GM12878 (cell line): Measurements from ENCODE around the gene GRAMD1A. TPM values are rescaled to one million over a fixed set of nuclear protein-coding genes. Genes with fewer than 3 reads are reported as not detected.

Experiments
- ATAC-seq: fragments of 200-7000 bp; cut with Tn5 transposase; 3 replicates; pipeline ENCODE4 v1.9.1; 2020; ENCODE audit warnings: mild to moderate bottlenecking, moderate library complexity
- BruUV-seq: library from RNA; stranded (reverse); fragments of 400-500 nt; replicated peaks from 2 replicates; lab custom pipeline; 2021; lab: Mats Ljungman, UMichigan
- CTCF ChIA-PET: fragments of 300-600 bp; sonication (Branson Sonifier 250); formaldehyde crosslinking; extraction: SDS; loops from one replicate; lab custom pipeline; 2021; ENCODE audit warnings: inconsistent platforms; lab: Yijun Ruan, JAX
- POLR2A ChIA-PET: fragments of 350-600 bp; formaldehyde crosslinking; extraction: SDS; loops from one replicate; lab custom pipeline; 2021; ENCODE audit warnings: inconsistent platforms; lab: Charles Lee
- RAD21 ChIA-PET: fragments of 300-600 bp; sonication (Branson Sonifier 250); formaldehyde crosslinking; loops from one replicate; lab custom pipeline; 2023; ENCODE audit warnings: antibody characterized with exemption; ENCODE audit not compliant: unreplicated experiment; lab: Charles Lee
- SMC1A ChIA-PET: fragments of 300-600 bp; sonication (Branson Sonifier 250); formaldehyde crosslinking; loops from one replicate; lab custom pipeline; 2023; ENCODE audit not compliant: unreplicated experiment, uncharacterized antibody; lab: Charles Lee
- DNase-seq: peaks from one replicate; pipeline ENCODE4 v3.0.0-alpha.2; 2011; ENCODE audit warnings: low read depth, low spot score
- FAIRE-seq: peaks from 3 replicates; lab custom pipeline; 2011; peaks lifted over from hg19 to GRCh38; lab: Jason Lieb, UNC
- H2AFZ ChIP-seq: 2 replicates; pipeline ENCODE4 v1.6.0; 2011; ENCODE audit warnings: low read depth, low read length, control low read depth; ENCODE audit not compliant: control insufficient read depth
- H3K27ac ChIP-seq: 2 replicates; pipeline ENCODE4 v1.5.1; 2011; ENCODE audit warnings: control low read depth; ENCODE audit not compliant: control insufficient read depth, insufficient read depth
- H3K27me3 ChIP-seq, 2 experiments: replicated peaks in 1 of 2; 2 replicates each; pipeline versions ENCODE4 v1.6.0 to v1.6.1; 2011; ENCODE audit warnings: low read length in 1 of 2; ENCODE audit not compliant: control insufficient read depth in 2 of 2, insufficient read depth in 2 of 2
- H3K36me3 ChIP-seq, 2 experiments: 2 replicates each; pipeline ENCODE4 v1.5.1; 2011; ENCODE audit warnings: low read length in 1 of 2; ENCODE audit not compliant: control insufficient read depth in 2 of 2, insufficient read depth in 2 of 2
- H3K4me1 ChIP-seq: 2 replicates; pipeline ENCODE4 v1.6.1; 2011; ENCODE audit warnings: mild to moderate bottlenecking, low read length, moderate library complexity, mixed read lengths; ENCODE audit not compliant: control insufficient read depth, insufficient read depth
- H3K4me2 ChIP-seq: 2 replicates; pipeline ENCODE4 v1.6.0; 2011; ENCODE audit warnings: control low read depth; ENCODE audit not compliant: control insufficient read depth, insufficient read depth
- H3K4me3 ChIP-seq: fragments of 200-600 bp; sonication (generic); 2 replicates; pipeline ENCODE4 v1.5.1; 2016
- H3K79me2 ChIP-seq: 2 replicates; pipeline ENCODE4 v1.6.0; 2011; ENCODE audit warnings: low read length; ENCODE audit not compliant: control insufficient read depth, insufficient read depth
- H3K9ac ChIP-seq: 2 replicates; pipeline ENCODE4 v1.8.0; 2011; ENCODE audit warnings: low read length, control low read depth, mixed read lengths; ENCODE audit not compliant: control insufficient read depth, insufficient read depth
- H3K9me3 ChIP-seq: replicated peaks from 3 replicates; pipeline ENCODE4 v1.5.1; 2011; ENCODE audit warnings: mild to moderate bottlenecking, low read length; ENCODE audit not compliant: control insufficient read depth, insufficient read depth
- H4K20me1 ChIP-seq: 2 replicates; pipeline ENCODE4 v1.6.0; 2011; ENCODE audit not compliant: control insufficient read depth, insufficient read depth
- CBFB ChIP-seq: IDR thresholded peaks from 2 replicates; pipeline ENCODE4 v1.6.1; 2016; ENCODE audit warnings: antibody characterized with exemption, low read depth
- GABPA ChIP-seq: IDR thresholded peaks from 2 replicates; pipeline ENCODE4 v1.6.1; 2014; ENCODE audit warnings: antibody characterized with exemption, low read depth, mild to moderate bottlenecking, inconsistent platforms
- HCFC1 ChIP-seq: fragments of 150-350 bp; IDR thresholded peaks from 2 replicates; pipeline ENCODE4 v1.6.1; 2014; ENCODE audit warnings: low read length
- IRF4 ChIP-seq: IDR thresholded peaks from 2 replicates; pipeline ENCODE4 v1.6.1; 2011; ENCODE audit warnings: low read depth, low read length
- PBX3 ChIP-seq: IDR thresholded peaks from 2 replicates; pipeline ENCODE4 v1.6.1; 2011; ENCODE audit warnings: mild to moderate bottlenecking, low read depth, low read length, moderate library complexity; ENCODE audit not compliant: insufficient replicate concordance
- POLR2AphosphoS5 ChIP-seq: IDR thresholded peaks from 2 replicates; pipeline ENCODE4 v1.6.1; 2011; ENCODE audit warnings: mild to moderate bottlenecking, low read length, inconsistent platforms
- SIX5 ChIP-seq: IDR thresholded peaks from 2 replicates; pipeline ENCODE4 v1.6.1; 2011; ENCODE audit warnings: mild to moderate bottlenecking, low read depth, low read length, moderate library complexity; ENCODE audit not compliant: severe bottlenecking
- SREBF2 ChIP-seq: IDR thresholded peaks from 2 replicates; pipeline ENCODE4 v1.6.1; 2012; ENCODE audit warnings: mild to moderate bottlenecking, low read length
- ZNF622 ChIP-seq: fragments of 450-650 bp; IDR thresholded peaks from 2 replicates; pipeline ENCODE4 v1.6.1; 2017; ENCODE audit warnings: mild to moderate bottlenecking, inconsistent platforms
- WGBS: methylation state at CpG from one replicate; pipeline ENCODE4 v1.1.6; 2016; ENCODE audit warnings: low lambda C conversion rate; ENCODE audit not compliant: insufficient replicate concordance, insufficient coverage; ENCODE audit errors: missing lambda C conversion rate; 5-methylcytosine and 5-hydroxymethylcytosine counted together
- in situ Hi-C: fragments of 300-500 bp; cut with MboI; formaldehyde crosslinking; loops from 9 replicates; pipeline ENCODE4 v1.14.3; 2018; ENCODE audit warnings: mixed read lengths
- intact Hi-C: fragments of 100-400 bp; cut with micrococcal nuclease; formaldehyde crosslinking; loops from one replicate; pipeline ENCODE4 v1.14.2; 2022; ENCODE audit not compliant: unreplicated experiment
- polyA plus RNA-seq, 11 experiments: library from polyadenylated mRNA; depleted of rRNA in 4 of 11; unstranded in 6 of 11; stranded (reverse) in 5 of 11; fragments of >200 nt; fragmentation: Nextera tagmentation in 4 of 11; fragmentation: Illumina TruSeq in 1 of 11; extraction: Ambion mirVana in 4 of 11; extraction: Trizol in 1 of 11; gene quantifications; 1 replicate in 1 of 11; 2 replicates in 10 of 11; pipeline versions ENCODE4 v1.2.1 to v1.2.3, GENCODE V29; 2011 to 2016; ENCODE audit warnings: inconsistent platforms in 2 of 11, missing spikeins in 2 of 11, low read depth in 1 of 11
- total RNA-seq, 4 experiments: library from RNA; depleted of rRNA in 3 of 4; stranded (reverse); fragments of >200 nt in 3 of 4; fragmentation: Illumina TruSeq in 1 of 4; extraction: Trizol in 1 of 4; gene quantifications; 2 replicates each; pipeline versions ENCODE4 v1.2.1 to v1.2.3, GENCODE V29; 2013 to 2021
- TF ChIP-seq, protein P1 (sequence below): IDR thresholded peaks from 2 replicates; pipeline ENCODE4 v1.6.1; 2012; ENCODE audit warnings: improper control_type of control experiment, low read depth, low read length; ENCODE audit not compliant: insufficient replicate concordance
- TF ChIP-seq, protein P2 (sequence below): IDR thresholded peaks from 2 replicates; pipeline ENCODE4 v1.6.1; 2012; ENCODE audit warnings: low read depth, low read length, improper control_type of control experiment

The GRAMD1A gene
- total and polyA plus RNA-seq, 10 of the 15 experiments (the other 5 are each of a cell fraction or from before 2014, with no cell fraction given) = 0.79 to 73.6 (median 35.3) TPM

DNA sequence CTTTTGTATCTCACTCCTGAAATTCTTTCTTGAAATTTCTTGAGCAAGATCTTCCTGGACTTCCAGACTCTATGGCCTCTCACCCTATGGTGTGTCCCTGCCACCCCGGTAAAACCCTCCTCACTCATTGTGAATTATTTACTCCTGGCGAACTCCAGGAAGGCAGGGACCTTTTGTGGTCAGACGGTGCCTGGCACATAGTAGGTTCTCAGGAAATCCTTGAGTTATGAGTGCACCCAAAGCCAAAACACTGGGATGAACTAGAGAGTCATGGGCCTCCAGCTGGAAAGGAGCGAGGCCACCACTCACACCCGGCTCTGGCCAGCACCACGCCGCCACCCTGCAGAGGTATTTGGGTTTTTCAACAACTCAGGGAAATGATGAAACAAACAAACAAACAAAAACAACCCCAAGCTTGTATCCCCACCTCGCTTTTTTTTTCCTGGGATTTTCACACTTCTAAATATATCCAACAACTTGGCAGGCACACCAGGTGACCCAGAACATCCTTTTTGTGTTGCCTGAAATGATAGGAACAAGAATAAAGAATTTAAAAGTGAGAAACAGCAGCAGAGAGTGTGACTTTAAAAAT lies 52.6 kb downstream of the GRAMD1A start (continued):
- TF ChIP-seq PBX3 = no peak
- TF ChIP-seq ZNF622 = no peak
- TF ChIP-seq, protein P1, sequence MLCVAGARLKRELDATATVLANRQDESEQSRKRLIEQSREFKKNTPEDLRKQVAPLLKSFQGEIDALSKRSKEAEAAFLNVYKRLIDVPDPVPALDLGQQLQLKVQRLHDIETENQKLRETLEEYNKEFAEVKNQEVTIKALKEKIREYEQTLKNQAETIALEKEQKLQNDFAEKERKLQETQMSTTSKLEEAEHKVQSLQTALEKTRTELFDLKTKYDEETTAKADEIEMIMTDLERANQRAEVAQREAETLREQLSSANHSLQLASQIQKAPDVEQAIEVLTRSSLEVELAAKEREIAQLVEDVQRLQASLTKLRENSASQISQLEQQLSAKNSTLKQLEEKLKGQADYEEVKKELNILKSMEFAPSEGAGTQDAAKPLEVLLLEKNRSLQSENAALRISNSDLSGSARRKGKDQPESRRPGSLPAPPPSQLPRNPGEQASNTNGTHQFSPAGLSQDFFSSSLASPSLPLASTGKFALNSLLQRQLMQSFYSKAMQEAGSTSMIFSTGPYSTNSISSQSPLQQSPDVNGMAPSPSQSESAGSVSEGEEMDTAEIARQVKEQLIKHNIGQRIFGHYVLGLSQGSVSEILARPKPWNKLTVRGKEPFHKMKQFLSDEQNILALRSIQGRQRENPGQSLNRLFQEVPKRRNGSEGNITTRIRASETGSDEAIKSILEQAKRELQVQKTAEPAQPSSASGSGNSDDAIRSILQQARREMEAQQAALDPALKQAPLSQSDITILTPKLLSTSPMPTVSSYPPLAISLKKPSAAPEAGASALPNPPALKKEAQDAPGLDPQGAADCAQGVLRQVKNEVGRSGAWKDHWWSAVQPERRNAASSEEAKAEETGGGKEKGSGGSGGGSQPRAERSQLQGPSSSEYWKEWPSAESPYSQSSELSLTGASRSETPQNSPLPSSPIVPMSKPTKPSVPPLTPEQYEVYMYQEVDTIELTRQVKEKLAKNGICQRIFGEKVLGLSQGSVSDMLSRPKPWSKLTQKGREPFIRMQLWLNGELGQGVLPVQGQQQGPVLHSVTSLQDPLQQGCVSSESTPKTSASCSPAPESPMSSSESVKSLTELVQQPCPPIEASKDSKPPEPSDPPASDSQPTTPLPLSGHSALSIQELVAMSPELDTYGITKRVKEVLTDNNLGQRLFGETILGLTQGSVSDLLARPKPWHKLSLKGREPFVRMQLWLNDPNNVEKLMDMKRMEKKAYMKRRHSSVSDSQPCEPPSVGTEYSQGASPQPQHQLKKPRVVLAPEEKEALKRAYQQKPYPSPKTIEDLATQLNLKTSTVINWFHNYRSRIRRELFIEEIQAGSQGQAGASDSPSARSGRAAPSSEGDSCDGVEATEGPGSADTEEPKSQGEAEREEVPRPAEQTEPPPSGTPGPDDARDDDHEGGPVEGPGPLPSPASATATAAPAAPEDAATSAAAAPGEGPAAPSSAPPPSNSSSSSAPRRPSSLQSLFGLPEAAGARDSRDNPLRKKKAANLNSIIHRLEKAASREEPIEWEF = no peak

GRCh38 chr19:35053667-35054293 lies 53.7 kb downstream of the GRAMD1A start:
- no peaks in the 10 kb centered on the region for H3K79me2 ChIP-seq
- H3K9ac ChIP-seq = no peak overlapping the region
- no peaks in the 10 kb centered on the region; a peak in 1 of 4 replicates for H3K27me3 ChIP-seq
- FAIRE-seq = no peak
- RAD21 ChIA-PET = no interaction called here
- CTCF ChIA-PET = interaction anchor here (1.1 to 8.2 kb wide), 4 partner anchors 9 to 88 kb away, joined by 3 to 56 read pairs (median 12); no protein-coding TSS in a partner anchor
- 22% methylated on average over 9 of the region's 9 CpGs for WGBS
- H3K27ac ChIP-seq = no peak overlapping the region
- no peak overlapping the region for H2AFZ ChIP-seq
- SMC1A ChIA-PET = interaction anchor here (1.0 to 1.8 kb wide), 2 partner anchors 10 to 32 kb away, joined by 3 to 5 read pairs; no protein-coding TSS in a partner anchor
- no peaks in the 10 kb centered on the region for H3K9me3 ChIP-seq
- ATAC-seq = no peak
- intact Hi-C loops (no loop called here), in situ Hi-C loops (no loop called here)
- no peaks in the 10 kb centered on the region for H3K36me3 ChIP-seq
- no TSS peak for BruUV-seq
- no peaks in the 10 kb centered on the region for H3K4me1 ChIP-seq
- POLR2A ChIA-PET = no interaction called here
- H4K20me1 ChIP-seq = no peaks in the 10 kb centered on the region
- no peak overlapping the region for H3K4me2 ChIP-seq
- no peak overlapping the region for H3K4me3 ChIP-seq
- DNase-seq = no peak
- no peak for TF ChIP-seq POLR2AphosphoS5
- no peak for TF ChIP-seq SIX5
- no peak for TF ChIP-seq HCFC1
- no peak for TF ChIP-seq CBFB
- TF ChIP-seq, protein P2, sequence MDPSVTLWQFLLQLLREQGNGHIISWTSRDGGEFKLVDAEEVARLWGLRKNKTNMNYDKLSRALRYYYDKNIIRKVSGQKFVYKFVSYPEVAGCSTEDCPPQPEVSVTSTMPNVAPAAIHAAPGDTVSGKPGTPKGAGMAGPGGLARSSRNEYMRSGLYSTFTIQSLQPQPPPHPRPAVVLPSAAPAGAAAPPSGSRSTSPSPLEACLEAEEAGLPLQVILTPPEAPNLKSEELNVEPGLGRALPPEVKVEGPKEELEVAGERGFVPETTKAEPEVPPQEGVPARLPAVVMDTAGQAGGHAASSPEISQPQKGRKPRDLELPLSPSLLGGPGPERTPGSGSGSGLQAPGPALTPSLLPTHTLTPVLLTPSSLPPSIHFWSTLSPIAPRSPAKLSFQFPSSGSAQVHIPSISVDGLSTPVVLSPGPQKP = no peak
- TF ChIP-seq SREBF2 = no peak
- TF ChIP-seq IRF4 = no peak
- TF ChIP-seq GABPA = no peak
- no peak for TF ChIP-seq ZNF622
